AG10803 (cell line): ENCODE results near the gene NWD2.

Experiments used
- DNase-seq: peaks from one replicate; pipeline ENCODE4 v3.0.0; 2010; ENCODE audit warnings: low read depth
- H3K4me3 ChIP-seq: 2 replicates; pipeline ENCODE4 v1.5.1; 2011; ENCODE audit warnings: mild to moderate bottlenecking, low read length, control low read depth
- TF ChIP-seq, protein P1 (sequence below): conservative IDR thresholded peaks from 2 replicates; pipeline ENCODE4 v1.5.1; 2011; ENCODE audit warnings: mild to moderate bottlenecking, low read length, control low read depth, inconsistent platforms

NWD2 gene

DNA sequence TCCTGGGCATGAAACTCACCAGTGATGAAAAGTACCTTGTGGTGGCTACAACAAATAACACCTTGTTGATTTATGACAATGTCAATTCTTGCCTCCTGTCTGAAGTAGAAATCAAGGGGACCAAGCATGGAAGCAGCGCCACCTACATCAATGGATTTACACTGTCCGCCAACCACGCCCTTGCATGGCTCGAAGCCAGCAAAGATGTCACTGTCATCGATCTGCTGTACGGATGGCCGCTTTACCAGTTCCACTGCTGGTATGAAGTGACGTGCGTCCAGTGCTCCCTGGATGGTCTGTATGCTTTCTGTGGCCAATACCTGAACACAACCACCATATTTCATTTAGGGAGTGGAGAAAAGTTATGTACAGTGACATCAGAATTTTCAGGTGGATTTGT, 200.5 kb downstream of the NWD2 start:
- DNase-seq: no peak
- TF ChIP-seq, protein P1, sequence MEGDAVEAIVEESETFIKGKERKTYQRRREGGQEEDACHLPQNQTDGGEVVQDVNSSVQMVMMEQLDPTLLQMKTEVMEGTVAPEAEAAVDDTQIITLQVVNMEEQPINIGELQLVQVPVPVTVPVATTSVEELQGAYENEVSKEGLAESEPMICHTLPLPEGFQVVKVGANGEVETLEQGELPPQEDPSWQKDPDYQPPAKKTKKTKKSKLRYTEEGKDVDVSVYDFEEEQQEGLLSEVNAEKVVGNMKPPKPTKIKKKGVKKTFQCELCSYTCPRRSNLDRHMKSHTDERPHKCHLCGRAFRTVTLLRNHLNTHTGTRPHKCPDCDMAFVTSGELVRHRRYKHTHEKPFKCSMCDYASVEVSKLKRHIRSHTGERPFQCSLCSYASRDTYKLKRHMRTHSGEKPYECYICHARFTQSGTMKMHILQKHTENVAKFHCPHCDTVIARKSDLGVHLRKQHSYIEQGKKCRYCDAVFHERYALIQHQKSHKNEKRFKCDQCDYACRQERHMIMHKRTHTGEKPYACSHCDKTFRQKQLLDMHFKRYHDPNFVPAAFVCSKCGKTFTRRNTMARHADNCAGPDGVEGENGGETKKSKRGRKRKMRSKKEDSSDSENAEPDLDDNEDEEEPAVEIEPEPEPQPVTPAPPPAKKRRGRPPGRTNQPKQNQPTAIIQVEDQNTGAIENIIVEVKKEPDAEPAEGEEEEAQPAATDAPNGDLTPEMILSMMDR: no peak
- no peak overlapping the region for H3K4me3 ChIP-seq

DNA sequence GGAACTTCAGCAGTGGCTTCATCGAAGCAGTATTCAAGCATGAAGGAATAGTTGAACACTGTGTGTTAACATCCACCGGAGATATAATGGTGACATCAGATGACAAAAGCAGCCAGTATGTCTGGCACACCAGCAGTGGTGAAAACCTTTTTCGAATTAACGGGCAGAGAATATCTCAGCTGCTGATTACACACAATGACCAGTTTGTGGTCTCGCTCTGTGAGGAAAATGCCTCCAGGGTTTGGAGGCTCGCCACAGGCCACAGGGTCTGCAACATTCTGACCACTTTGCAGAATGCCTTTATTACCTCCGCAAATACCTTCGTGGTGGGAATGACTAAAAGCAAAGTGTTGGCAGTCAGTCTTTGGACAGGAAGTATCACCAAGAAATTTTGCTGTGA, 201.5 kb downstream of the NWD2 start:
- no peak for DNase-seq
- TF ChIP-seq, protein P1: no peak

DNA sequence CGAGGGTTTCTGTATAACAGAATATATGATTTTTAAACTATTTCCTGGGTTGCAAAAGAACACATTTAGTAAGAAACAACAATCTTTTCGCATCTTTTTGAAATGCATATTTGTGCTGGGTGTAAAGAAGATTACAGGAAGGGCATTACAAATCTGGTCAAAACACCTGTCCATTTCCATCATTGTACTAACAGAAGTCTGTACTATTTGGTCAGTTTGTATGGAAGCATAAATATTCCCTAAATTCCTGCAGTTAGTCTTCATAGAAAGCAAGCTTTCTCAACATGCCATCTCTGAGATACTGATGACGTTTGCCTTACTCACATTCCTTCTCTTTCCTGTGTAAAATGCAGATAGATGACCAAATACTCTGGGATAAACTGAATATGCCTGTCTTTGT, 203.3 kb downstream of the NWD2 start:
- H3K4me3 ChIP-seq: no peak overlapping the region
- no peak for DNase-seq

More for the DNA sequence above, 201.5 kb downstream of the NWD2 start:
- no peak overlapping the region for H3K4me3 ChIP-seq

DNA sequence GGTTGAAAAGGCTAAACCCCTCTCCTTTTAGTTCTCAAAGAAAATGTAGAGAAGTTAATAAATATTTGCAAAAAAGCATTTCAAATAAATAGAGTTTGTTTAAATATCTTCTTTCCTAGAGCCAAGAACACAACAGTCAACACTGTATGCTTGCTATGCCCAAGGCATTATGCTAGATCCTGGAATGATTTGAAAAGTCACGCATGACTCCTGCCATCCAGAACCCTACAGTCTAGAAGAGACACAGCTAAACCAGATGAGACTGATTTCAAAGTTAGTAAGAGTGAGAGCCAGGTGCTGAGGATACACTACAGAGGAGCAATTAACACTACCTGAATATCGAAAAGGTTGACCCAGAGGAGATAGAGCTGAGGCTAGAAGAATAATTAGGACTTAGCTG, 205.8 kb downstream of the NWD2 start:
- TF ChIP-seq, protein P1: no peak

More for the DNA sequence above, 203.3 kb downstream of the NWD2 start:
- TF ChIP-seq, protein P1: no peak

DNA sequence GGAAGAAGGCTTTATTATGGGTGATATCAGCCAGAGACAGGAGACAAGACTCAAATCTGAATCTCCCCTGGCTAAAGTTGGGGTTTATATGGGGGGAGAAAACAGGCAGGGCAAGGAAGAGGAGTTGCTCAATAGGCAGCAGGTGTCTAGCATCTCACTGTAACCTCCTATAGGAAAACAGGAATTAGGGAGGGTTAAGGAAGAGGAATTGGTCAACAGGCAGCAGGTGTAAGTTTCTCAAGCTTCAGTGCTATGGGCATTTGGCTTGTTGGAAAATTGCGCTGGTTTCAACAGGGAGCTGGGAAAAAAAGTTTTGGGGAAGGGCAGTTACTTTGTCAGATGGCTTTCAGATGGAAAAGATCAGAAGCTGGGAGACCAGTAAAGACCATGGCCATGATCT, 206.4 kb downstream of the NWD2 start:
- TF ChIP-seq, protein P1: no peak
- no peak for DNase-seq
- no peak overlapping the region for H3K4me3 ChIP-seq

More for the DNA sequence above, 205.8 kb downstream of the NWD2 start:
- no peak overlapping the region for H3K4me3 ChIP-seq
- no peak for DNase-seq

DNA sequence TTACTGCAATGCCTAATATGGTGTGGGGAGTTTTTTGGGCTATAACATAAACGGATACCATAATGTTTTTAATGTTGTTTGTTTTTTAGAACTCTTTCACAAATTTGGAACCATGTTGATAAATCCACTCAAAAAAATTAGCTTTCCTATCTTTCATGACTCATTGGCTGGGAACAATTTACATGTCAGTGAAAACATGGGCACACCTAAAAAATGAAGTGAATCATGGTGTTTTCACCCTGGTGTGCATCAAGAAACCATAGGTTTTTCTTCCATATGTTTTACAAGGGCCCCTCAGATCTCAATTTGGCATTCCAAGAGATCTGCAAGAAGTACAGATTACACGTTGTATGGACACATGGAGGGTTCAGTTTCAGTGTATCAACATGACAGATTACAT, 207.1 kb downstream of the NWD2 start:
- H3K4me3 ChIP-seq: no peak overlapping the region
- DNase-seq: no peak
- TF ChIP-seq, protein P1: no peak

DNA sequence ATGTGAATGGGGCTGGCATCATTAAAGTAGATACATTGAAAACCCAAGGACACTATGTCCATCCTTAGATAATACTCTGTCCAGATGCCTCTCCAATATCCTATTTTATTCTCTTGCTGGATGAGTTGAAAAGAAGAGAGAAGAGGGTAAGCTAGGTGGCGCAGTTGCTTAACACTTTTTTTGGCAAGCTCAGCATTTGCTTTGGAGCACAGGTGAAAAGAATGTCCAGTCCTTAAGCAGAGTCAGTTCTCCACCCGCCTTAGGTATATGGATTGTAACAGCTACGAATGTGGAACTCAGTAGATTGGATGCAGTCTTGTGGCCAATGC, 208.4 kb downstream of the NWD2 start:
- peak; percentile 29 for DNase-seq
- H3K4me3 ChIP-seq: no peak overlapping the region
- TF ChIP-seq, protein P1: peak; percentile 34
